Endothelial cell (in vitro differentiated cells): Measurements from ENCODE around the gene RBMY1B. TPM values are rescaled to one million over a fixed set of nuclear protein-coding genes. Genes with fewer than 3 reads are reported as not detected.
"Not testable (repeated sequence)": the region's sequence is repeated elsewhere in the genome, so short reads cannot be mapped to it uniquely, and the experiment has no call there.

ENCODE experiments used
- DNase-seq: peaks from one replicate; pipeline ENCODE4 v3.0.0; 2021; ENCODE audit warnings: low spot score
- H3K27ac Mint-ChIP-seq: one replicate; pipeline ENCODE4 v1.8.0; 2021; ENCODE audit warnings: mixed read lengths, inconsistent platforms; ENCODE audit not compliant: unreplicated experiment
- H3K27me3 Mint-ChIP-seq: one replicate; pipeline ENCODE4 v1.8.0; 2021; ENCODE audit warnings: mild to moderate bottlenecking, moderate library complexity, mixed read lengths, inconsistent platforms; ENCODE audit not compliant: unreplicated experiment
- H3K36me3 Mint-ChIP-seq: one replicate; pipeline ENCODE4 v1.8.0; 2021; ENCODE audit warnings: mild to moderate bottlenecking, low read depth, mixed read lengths, inconsistent platforms; ENCODE audit not compliant: unreplicated experiment
- H3K4me1 Mint-ChIP-seq: one replicate; pipeline ENCODE4 v1.8.0; 2021; ENCODE audit warnings: mild to moderate bottlenecking, mixed read lengths, inconsistent platforms; ENCODE audit not compliant: unreplicated experiment
- H3K4me3 Mint-ChIP-seq: one replicate; pipeline ENCODE4 v1.8.0; 2021; ENCODE audit warnings: mild to moderate bottlenecking, mixed read lengths, inconsistent platforms; ENCODE audit not compliant: unreplicated experiment
- H3K9me3 Mint-ChIP-seq: one replicate; pipeline ENCODE4 v1.8.0; 2021; ENCODE audit warnings: mixed read lengths, inconsistent platforms; ENCODE audit not compliant: unreplicated experiment
- CTCF ChIP-seq: fragments of 200-600 bp; sonication (generic); IDR thresholded peaks from one replicate; pipeline ENCODE4 v1.5.0; 2021; ENCODE audit warnings: antibody characterized with exemption; ENCODE audit not compliant: unreplicated experiment
- long read RNA-seq: library from polyadenylated mRNA; unstranded; transcript quantifications from one replicate; pipeline ENCODE4 v2.0.0, GENCODE V29; 2020; ENCODE audit not compliant: unreplicated experiment
- total RNA-seq: library from RNA; stranded (reverse); fragmentation: NEBNext Ultra II Directional; extraction: Animal tissue kit (Norgen Biotek cat#: 25700); gene quantifications from one replicate; pipeline ENCODE4 v1.2.1, GENCODE V29; 2021; ENCODE audit not compliant: unreplicated experiment

The RBMY1B gene
- total RNA-seq, result not detected
- long read RNA-seq, result 0 reads

- H3K27me3 Mint-ChIP-seq, H3K36me3 Mint-ChIP-seq, H3K4me1 Mint-ChIP-seq: not testable (repeated sequence)
These were observed at the start of gene RBMY1B for GRCh38 chrY:21511038-21511437. TSS of gene RBMY1B (plus strand) at chrY:21511338. CDS start at chrY:21513351, 2,013 bp downstream.

GRCh38 chrY:21462915-21463314, 48.2 kb upstream of the RBMY1B start:
- H3K9me3 Mint-ChIP-seq, H3K4me3 Mint-ChIP-seq, DNase-seq, H3K4me1 Mint-ChIP-seq, H3K27me3 Mint-ChIP-seq, H3K27ac Mint-ChIP-seq, H3K36me3 Mint-ChIP-seq: not testable (repeated sequence)

More at GRCh38 chrY:21511038-21511437, at the start of gene RBMY1B:
- DNase-seq, H3K9me3 Mint-ChIP-seq, H3K4me3 Mint-ChIP-seq, H3K27ac Mint-ChIP-seq: not testable (repeated sequence)

GRCh38 chrY:21482967-21483366, 28.2 kb upstream of the RBMY1B start:
- Mint-ChIP-seq H3K4me3 (no peak overlapping the region), H3K9me3 (no peaks in the 10 kb centered on the region), H3K27me3 (no peaks in the 10 kb centered on the region), H3K27ac (no peak overlapping the region), H3K4me1 (no peaks in the 10 kb centered on the region), H3K36me3 (no peaks in the 10 kb centered on the region)
- no peak for DNase-seq
- no peak for TF ChIP-seq CTCF

GRCh38 chrY:21534579-21534978, 23.4 kb downstream of the RBMY1B start, which contains the start of gene RBMY1A1:
TSS of gene RBMY1A1 (plus strand) at chrY:21534879. CDS start at chrY:21536892, 2,013 bp downstream.
- not testable (repeated sequence) for H3K4me1 Mint-ChIP-seq, H3K27me3 Mint-ChIP-seq, H3K4me3 Mint-ChIP-seq, H3K9me3 Mint-ChIP-seq, H3K36me3 Mint-ChIP-seq, DNase-seq, H3K27ac Mint-ChIP-seq

- not testable (repeated sequence) for H3K27ac Mint-ChIP-seq, H3K4me1 Mint-ChIP-seq, H3K4me3 Mint-ChIP-seq, H3K9me3 Mint-ChIP-seq, DNase-seq, H3K36me3 Mint-ChIP-seq, H3K27me3 Mint-ChIP-seq
These were observed 48.3 kb downstream of the RBMY1B start for GRCh38 chrY:21559316-21559984.

Other genes starting within 250 kb of the RBMY1B start
- gene RBMY1A1, start 23.5 kb downstream of the RBMY1B start, total RNA-seq, result not detected